ENCODE measurements around the gene TSHZ3.

Gene TSHZ3

GRCh38 chr19:31325342-31325741, 23.9 kb downstream of the TSHZ3 start:
- Histone ChIP-seq H3K36me3 (ENCODE audit: control insufficient read depth, insufficient read depth, low read length) (no peaks in the 10 kb centered on the region), H2AFZ (no peak overlapping the region), H3K27ac (no peak overlapping the region), H3K4me1 (no peaks in the 10 kb centered on the region), H3K4me3 (ENCODE audit: low read depth, low read length) (no peak overlapping the region), H3K79me2 (peaks cover 9% of the 10 kb centered on the region), H3K27me3 (ENCODE audit: control insufficient read depth, insufficient read depth, low read length) (no peaks in the 10 kb centered on the region), H3K4me2 (ENCODE audit: low read length) (no peak overlapping the region), H3K9ac (no peak overlapping the region), H3K9me3 (ENCODE audit: control insufficient read depth, low read length) (no peaks in the 10 kb centered on the region)
- TF ChIP-seq CTCF (IDR thresholded peaks at IDR 0.05): no peak

GRCh38 chr19:31319465-31319864, 29.8 kb downstream of the TSHZ3 start:
- no peak for TF ChIP-seq CTCF (IDR thresholded peaks at IDR 0.05)

GRCh38 chr19:31318790-31319425, 30.3 kb downstream of the TSHZ3 start:
- peaks cover 6% of the 10 kb centered on the region for H3K79me2 ChIP-seq
- no peak overlapping the region for H3K4me2 ChIP-seq (ENCODE audit: low read length)
- no peaks in the 10 kb centered on the region for H3K9me3 ChIP-seq (ENCODE audit: control insufficient read depth, low read length)
- H3K27ac ChIP-seq: no peak overlapping the region
- H3K36me3 ChIP-seq (ENCODE audit: control insufficient read depth, insufficient read depth, low read length): no peaks in the 10 kb centered on the region
- H3K27me3 ChIP-seq (ENCODE audit: control insufficient read depth, insufficient read depth, low read length): no peaks in the 10 kb centered on the region
- TF ChIP-seq CTCF (IDR thresholded peaks at IDR 0.05): no peak
- no peaks in the 10 kb centered on the region for H3K4me1 ChIP-seq
- H3K9ac ChIP-seq: no peak overlapping the region
- no peak overlapping the region for H2AFZ ChIP-seq
- H3K4me3 ChIP-seq (ENCODE audit: low read depth, low read length): no peak overlapping the region

More at GRCh38 chr19:31319465-31319864, 29.8 kb downstream of the TSHZ3 start:
- Histone ChIP-seq H3K27me3 (ENCODE audit: control insufficient read depth, insufficient read depth, low read length) (no peaks in the 10 kb centered on the region), H3K79me2 (peaks cover 6% of the 10 kb centered on the region), H3K4me1 (no peaks in the 10 kb centered on the region), H2AFZ (no peak overlapping the region), H3K4me2 (ENCODE audit: low read length) (no peak overlapping the region), H3K9ac (no peak overlapping the region), H3K27ac (no peak overlapping the region), H3K9me3 (ENCODE audit: control insufficient read depth, low read length) (no peaks in the 10 kb centered on the region), H3K36me3 (ENCODE audit: control insufficient read depth, insufficient read depth, low read length) (no peaks in the 10 kb centered on the region), H3K4me3 (ENCODE audit: low read depth, low read length) (no peak overlapping the region)

GRCh38 chr19:31317570-31317969, 31.7 kb downstream of the TSHZ3 start:
- no peak for TF ChIP-seq CTCF (IDR thresholded peaks at IDR 0.05)
- no peaks in the 10 kb centered on the region for H3K36me3 ChIP-seq (ENCODE audit: control insufficient read depth, insufficient read depth, low read length)
- H3K27ac ChIP-seq: no peak overlapping the region
- H3K9ac ChIP-seq: no peak overlapping the region
- no peaks in the 10 kb centered on the region for H3K27me3 ChIP-seq (ENCODE audit: control insufficient read depth, insufficient read depth, low read length)
- H3K4me1 ChIP-seq: no peaks in the 10 kb centered on the region
- H2AFZ ChIP-seq: no peak overlapping the region
- no peak overlapping the region for H3K4me2 ChIP-seq (ENCODE audit: low read length)
- no peak overlapping the region for H3K4me3 ChIP-seq (ENCODE audit: low read depth, low read length)
- no peaks in the 10 kb centered on the region for H3K9me3 ChIP-seq (ENCODE audit: control insufficient read depth, low read length)
- H3K79me2 ChIP-seq: peaks cover 6% of the 10 kb centered on the region

- Histone ChIP-seq H3K36me3 (ENCODE audit: control insufficient read depth, insufficient read depth, low read length) (no peaks in the 10 kb centered on the region), H3K9me3 (ENCODE audit: control insufficient read depth, low read length) (no peaks in the 10 kb centered on the region), H3K4me3 (ENCODE audit: low read depth, low read length) (no peak overlapping the region), H3K4me2 (ENCODE audit: low read length) (no peak overlapping the region), H2AFZ (no peak overlapping the region), H3K9ac (no peak overlapping the region), H3K27ac (no peak overlapping the region), H3K4me1 (no peaks in the 10 kb centered on the region), H3K27me3 (ENCODE audit: control insufficient read depth, insufficient read depth, low read length) (no peaks in the 10 kb centered on the region), H3K79me2 (peaks cover 6% of the 10 kb centered on the region)
- TF ChIP-seq CTCF (IDR thresholded peaks at IDR 0.05): no peak
These were observed 32.1 kb downstream of the TSHZ3 start for GRCh38 chr19:31317093-31317492.
